Muscle layer of colon (tissue), 2 donors: Measurements from ENCODE around the gene DDHD1.

Source experiments
- H3K27ac ChIP-seq: one replicate; pipeline ENCODE4 v1.7.0; 2013; ENCODE audit warnings: low read depth, mild to moderate bottlenecking, low read length, moderate library complexity
- H3K27me3 ChIP-seq, 2 donors: one replicate each; pipeline ENCODE4 v1.7.0; 2013; ENCODE audit warnings: low read length in 2 of 2, mild to moderate bottlenecking in 2 of 2; ENCODE audit not compliant: insufficient read depth in 2 of 2, control insufficient read depth in 1 of 2
- H3K36me3 ChIP-seq: one replicate; pipeline ENCODE4 v1.7.0; 2013; ENCODE audit warnings: mild to moderate bottlenecking, low read length; ENCODE audit not compliant: insufficient read depth
- H3K4me1 ChIP-seq: one replicate; pipeline ENCODE4 v1.7.0; 2013; ENCODE audit warnings: mild to moderate bottlenecking, low read length; ENCODE audit not compliant: insufficient read depth
- H3K4me3 ChIP-seq, 2 donors: one replicate each; pipeline ENCODE4 v1.7.0; 2013; ENCODE audit warnings: low read length in 2 of 2, low read depth in 1 of 2, mild to moderate bottlenecking in 1 of 2, moderate library complexity in 1 of 2
- H3K9ac ChIP-seq: one replicate; pipeline ENCODE4 v1.7.0; 2013; ENCODE audit warnings: low read length
- H3K9me3 ChIP-seq: one replicate; pipeline ENCODE4 v1.7.0; 2013; ENCODE audit warnings: mild to moderate bottlenecking, low read length
- donor health status: abdominal sarcoma.
- donor health status: Adenocarcinoma of cecum.

DDHD1 gene

DNA sequence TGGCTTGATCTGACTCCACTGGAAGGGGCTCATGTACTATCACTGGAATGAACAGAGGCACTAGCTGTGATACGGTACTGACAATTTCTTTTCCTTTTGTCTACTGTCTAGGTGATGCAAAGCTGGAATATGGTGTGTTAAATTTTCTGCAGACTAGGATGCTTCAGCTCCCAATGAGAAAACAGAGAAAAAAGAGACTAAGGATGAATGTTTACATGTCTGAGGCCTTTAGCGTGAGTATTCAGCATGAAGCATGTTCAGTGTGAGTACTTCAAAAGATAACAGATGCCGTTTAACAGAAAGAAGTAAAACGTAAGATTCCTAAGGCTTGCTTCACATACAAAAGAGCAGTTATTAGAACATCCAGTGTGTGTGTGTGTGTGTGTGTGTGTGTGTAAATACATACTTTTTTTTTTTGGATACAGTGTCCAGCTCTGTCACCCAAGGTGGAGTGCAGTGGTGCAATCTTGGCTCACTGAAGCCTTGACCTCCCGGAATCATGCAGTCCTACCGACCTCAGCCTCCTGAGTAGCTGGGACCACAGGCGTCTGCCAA lies 110.0 kb downstream of the DDHD1 start:
- Histone ChIP-seq H3K9ac (no peak overlapping the region), H3K27ac (no peak overlapping the region), H3K9me3 (no peaks in the 10 kb centered on the region), H3K36me3 (peaks cover 4% of the 10 kb centered on the region), H3K4me3 (no peak overlapping the region), H3K27me3 (no peaks in the 10 kb centered on the region), H3K4me1 (no peaks in the 10 kb centered on the region)

DNA sequence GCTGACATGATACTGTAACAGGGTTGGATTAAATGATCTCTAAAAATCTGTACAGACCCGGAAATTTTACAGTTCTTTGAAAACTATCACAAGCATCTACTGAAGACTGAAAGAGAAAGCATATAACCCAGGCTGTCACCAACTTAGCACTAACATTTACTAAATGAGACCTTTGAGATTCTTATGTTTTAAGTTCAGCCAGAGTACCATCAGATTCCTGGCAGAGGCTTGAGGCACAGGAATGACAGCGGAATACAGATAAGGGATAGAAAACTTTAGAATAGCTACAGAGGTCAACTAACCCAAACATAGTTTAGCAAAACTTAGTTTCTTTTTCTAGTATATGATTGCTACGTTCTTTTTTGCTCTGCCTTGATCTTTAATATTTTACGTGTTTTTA lies 110.6 kb downstream of the DDHD1 start:
- H3K4me3 ChIP-seq: no peak overlapping the region
- H3K27ac ChIP-seq: no peak overlapping the region
- H3K9ac ChIP-seq: no peak overlapping the region
- H3K4me1 ChIP-seq: no peaks in the 10 kb centered on the region
- peaks cover 4% of the 10 kb centered on the region for H3K36me3 ChIP-seq
- no peaks in the 10 kb centered on the region for H3K9me3 ChIP-seq
- H3K27me3 ChIP-seq: no peaks in the 10 kb centered on the region

DNA sequence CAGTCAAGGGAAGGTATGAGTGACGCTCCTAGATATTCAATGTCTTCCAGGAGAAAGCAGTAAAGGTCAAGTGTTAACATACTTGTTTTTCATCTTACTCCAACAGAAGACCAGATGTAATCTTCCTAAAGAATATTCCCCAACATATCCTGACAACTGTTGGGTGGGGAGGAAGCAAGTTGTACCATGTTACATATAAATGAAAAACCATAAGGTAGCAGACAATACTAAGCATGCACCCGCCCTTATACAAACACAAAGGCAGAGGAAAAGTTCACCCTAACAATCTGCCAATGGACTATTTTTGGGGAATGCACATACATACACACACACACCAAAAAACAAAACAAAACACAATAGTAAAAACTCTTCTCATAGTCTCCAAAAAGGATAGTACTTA lies 112.1 kb downstream of the DDHD1 start:
- Histone ChIP-seq H3K36me3 (peaks cover 4% of the 10 kb centered on the region), H3K9me3 (no peaks in the 10 kb centered on the region), H3K27ac (no peak overlapping the region), H3K4me1 (peaks cover 5% of the 10 kb centered on the region), H3K27me3 (no peaks in the 10 kb centered on the region), H3K4me3 (no peak overlapping the region), H3K9ac (no peak overlapping the region)

DNA sequence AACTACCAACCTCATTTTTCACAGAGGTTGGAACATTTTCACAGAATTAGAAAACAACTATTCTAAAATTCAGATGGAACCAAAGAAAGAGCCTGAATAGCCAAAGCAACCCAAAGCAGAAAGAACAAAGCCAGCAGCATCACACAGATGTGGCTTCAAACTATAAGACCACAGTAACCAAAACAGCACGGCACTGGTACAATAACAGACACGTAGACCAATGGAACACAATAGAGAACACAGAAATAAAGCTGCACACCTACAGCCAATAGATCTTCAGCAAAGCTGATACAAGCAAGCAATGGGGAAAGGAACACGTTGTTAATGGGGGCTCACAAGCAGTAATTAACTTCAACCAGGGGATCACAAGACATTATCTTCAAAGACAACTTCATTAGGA lies 114.5 kb downstream of the DDHD1 start:
- Histone ChIP-seq H3K4me1 (peaks cover 9% of the 10 kb centered on the region), H3K27ac (no peak overlapping the region), H3K9me3 (no peaks in the 10 kb centered on the region), H3K9ac (no peak overlapping the region), H3K4me3 (no peak overlapping the region), H3K36me3 (peaks cover 4% of the 10 kb centered on the region), H3K27me3 (no peaks in the 10 kb centered on the region)

DNA sequence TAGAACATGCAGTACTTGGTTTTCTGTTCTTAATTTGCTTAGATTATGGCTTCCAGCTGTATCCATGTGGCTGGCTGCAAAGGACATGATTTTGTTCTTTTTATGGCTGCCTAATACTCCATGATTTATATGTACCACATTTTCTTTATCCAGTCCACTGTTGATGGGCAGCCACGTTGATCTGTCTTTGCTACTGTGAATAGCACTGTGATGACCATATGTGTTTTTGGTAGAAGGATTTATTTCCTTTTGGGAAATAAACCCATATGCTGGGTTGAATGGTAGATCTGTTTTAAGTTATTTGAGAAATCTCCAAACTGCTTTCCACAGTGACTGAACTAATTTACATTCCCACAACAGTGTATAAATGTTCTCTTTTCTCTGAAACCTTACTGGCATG lies 116.1 kb downstream of the DDHD1 start:
- H3K27ac ChIP-seq: no peak overlapping the region
- no peaks in the 10 kb centered on the region for H3K27me3 ChIP-seq
- H3K36me3 ChIP-seq: peaks cover 4% of the 10 kb centered on the region
- H3K9ac ChIP-seq: no peak overlapping the region
- no peaks in the 10 kb centered on the region for H3K9me3 ChIP-seq
- H3K4me1 ChIP-seq: peaks cover 21% of the 10 kb centered on the region
- H3K4me3 ChIP-seq: no peak overlapping the region

DNA sequence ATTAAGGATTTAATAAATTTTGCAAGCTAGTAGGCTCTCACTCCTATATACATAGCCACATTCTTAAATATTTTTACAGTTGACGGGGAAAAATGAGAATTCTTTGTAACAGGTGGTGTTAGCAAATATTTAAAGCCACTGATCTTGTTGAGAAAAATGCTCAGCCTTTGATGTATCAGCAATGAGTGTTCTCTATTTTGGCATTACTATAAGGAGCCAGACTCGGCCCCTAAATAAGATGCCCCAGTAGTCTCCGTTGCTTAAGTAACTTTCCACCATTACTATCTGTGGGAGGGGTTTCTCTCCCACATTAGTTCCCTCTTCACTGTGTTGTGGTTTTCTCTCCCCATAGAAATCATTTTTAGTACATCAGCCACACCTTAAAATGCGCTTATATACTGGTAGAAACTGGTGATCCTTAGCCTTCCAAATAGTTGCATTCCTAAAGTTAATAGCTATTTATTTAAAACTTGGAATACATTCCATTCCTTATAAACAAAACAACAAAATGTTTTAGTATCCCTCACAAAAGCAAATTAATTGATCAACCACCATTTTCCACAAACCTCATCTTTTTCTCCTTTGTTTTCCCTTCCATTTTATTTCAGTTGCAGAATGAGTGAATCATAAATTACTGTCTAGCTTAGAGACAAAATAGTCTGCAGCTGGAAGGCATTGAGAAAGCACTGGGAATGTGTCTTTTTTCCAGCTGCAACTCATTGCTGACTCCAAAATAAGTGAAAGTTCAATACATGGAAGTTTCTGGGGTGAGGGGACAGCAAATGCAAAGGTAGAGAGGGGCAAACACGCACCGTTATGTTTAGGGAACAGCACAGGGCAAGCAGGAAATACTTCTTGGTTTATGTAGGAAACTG lies 117.5 kb downstream of the DDHD1 start:
- Histone ChIP-seq H3K27ac (no peak overlapping the region), H3K27me3 (no peaks in the 10 kb centered on the region), H3K9me3 (no peaks in the 10 kb centered on the region), H3K4me1 (peaks cover 21% of the 10 kb centered on the region), H3K4me3 (no peak overlapping the region), H3K36me3 (peaks cover 4% of the 10 kb centered on the region), H3K9ac (no peak overlapping the region)

DNA sequence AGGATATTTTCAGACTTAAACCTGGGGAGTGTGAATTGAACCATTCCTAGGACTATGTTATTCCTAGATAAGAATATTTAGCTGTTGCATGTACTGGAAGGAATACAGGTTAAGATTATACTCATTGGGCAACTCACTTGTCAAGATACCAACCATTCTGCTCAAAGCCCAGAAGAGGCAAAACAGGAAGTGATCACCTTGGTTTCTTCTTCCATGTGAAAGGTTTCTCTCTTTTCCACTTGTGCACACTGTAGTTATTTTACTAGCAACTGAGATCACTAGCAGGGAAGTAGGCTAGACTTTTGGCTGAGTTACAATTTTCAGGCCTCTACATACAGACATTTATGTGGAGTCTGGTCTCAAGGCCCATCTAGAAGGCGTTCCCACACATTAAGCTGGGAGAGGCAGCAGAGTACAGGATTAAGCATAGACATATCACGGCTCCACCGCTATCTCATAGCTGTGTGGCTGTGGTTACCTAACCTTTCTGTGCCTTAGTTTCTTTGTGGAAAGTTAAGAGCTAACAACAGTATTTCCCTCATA lies 118.4 kb downstream of the DDHD1 start:
- Histone ChIP-seq H3K9me3 (no peaks in the 10 kb centered on the region), H3K27ac (no peak overlapping the region), H3K4me3 (no peak overlapping the region), H3K27me3 (no peaks in the 10 kb centered on the region), H3K9ac (no peak overlapping the region), H3K36me3 (peaks cover 4% of the 10 kb centered on the region), H3K4me1 (peaks cover 21% of the 10 kb centered on the region)

DNA sequence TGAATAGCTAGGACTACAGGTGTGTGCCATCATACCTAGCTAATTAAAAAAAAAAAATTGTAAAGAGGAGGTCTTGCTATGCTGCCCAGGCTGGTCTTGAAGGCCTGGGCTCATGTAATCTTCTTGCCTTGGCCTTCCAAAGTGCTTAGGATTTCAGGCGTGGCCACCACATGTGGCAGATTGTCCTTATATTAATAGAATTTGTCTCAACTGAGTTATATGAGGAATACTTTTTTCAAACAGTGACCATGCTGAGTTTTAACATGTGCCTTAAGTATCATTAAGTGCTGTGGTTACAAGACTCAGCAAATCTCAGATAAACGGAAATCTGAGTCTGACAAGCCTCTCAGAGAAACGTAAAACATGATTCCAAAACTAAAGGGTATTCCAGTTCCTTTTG lies 119.1 kb downstream of the DDHD1 start:
- Histone ChIP-seq H3K9ac (no peak overlapping the region), H3K9me3 (no peaks in the 10 kb centered on the region), H3K4me1 (peaks cover 21% of the 10 kb centered on the region), H3K27ac (no peak overlapping the region), H3K36me3 (peaks cover 4% of the 10 kb centered on the region), H3K27me3 (no peaks in the 10 kb centered on the region), H3K4me3 (no peak overlapping the region)

DNA sequence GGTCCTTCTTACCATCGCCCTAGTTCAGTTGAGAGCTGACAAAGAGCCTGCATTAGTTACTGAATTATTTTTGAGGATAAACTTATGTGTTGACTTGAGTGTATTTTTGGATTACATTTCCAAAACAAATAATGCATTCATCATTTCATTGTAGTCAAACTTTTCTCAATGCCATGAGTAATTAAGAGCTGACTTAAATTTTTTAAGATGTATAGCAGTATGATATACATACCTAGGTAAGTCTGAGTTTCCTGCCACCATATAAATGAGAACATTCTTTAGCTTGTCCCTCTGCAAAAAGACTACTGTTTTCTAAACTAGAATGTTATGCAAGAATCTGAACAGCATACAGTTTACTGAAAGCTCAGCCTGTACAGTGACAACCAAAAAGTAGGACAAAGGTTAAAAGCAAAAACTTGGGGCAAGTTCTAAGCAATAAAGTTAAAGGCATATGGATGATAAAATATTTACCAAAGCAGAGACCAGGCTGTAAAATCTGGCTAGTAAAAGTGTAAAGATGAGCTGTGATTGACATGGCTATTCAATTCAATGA lies 120.2 kb downstream of the DDHD1 start:
- H3K27ac ChIP-seq: no peak overlapping the region
- peaks cover 21% of the 10 kb centered on the region for H3K4me1 ChIP-seq

DNA sequence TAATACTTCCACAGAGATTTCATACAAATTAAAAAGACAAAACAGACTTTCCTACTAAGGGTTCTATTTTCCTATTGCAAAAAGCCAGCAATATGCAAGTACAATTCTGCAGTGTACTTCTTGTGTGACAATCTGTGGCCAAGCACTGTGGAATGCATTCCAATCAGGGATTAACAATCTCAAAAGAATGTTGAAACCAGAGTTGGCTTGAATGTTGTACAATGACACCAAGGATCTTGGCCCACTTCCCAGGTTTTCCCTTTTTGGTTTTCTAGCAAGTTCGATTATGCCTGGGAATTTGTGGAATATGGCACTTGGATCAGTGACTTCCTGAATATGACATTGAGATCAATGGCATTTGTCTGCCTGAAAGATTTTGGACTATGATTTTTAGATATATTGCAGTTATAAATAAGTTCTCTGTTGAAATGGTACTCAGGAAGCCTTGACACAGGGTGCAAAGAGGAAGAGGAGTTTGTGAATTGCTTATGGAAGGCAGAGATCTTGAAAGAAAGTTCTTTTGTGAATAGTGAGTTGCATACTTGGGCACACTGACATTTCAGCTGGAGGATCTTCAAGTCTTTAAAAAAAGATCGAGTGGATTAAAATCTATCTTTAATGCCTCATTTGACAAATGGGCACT lies 120.8 kb downstream of the DDHD1 start:
- Histone ChIP-seq H3K4me1 (peaks cover 21% of the 10 kb centered on the region), H3K9me3 (no peaks in the 10 kb centered on the region), H3K36me3 (no peaks in the 10 kb centered on the region)

More for the DNA sequence above, 120.2 kb downstream of the DDHD1 start:
- no peaks in the 10 kb centered on the region for H3K36me3 ChIP-seq
- H3K9ac ChIP-seq: no peak overlapping the region
- no peaks in the 10 kb centered on the region for H3K9me3 ChIP-seq
- H3K4me3 ChIP-seq: no peak overlapping the region
- H3K27me3 ChIP-seq: no peaks in the 10 kb centered on the region

DNA sequence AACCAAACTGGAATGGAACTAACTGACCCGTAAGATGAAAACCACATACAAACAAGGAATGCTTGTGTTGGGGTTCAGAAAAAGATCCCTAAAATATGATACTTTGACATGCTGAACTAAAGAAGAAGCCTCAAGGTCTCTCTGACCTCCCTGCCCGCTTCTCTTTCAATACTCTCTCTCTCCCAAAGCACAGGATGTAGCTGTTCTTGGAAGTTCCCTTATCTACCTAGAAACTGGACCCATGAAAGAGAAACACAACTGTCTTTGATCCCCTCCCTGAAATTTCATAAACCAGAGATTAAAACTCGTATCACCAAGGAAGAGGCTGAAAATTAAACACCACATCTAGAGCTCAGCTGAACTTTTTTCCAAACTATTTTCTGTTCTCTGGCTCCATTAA lies 125.6 kb downstream of the DDHD1 start:
- H3K9me3 ChIP-seq: no peaks in the 10 kb centered on the region
- no peak overlapping the region for H3K4me3 ChIP-seq
- H3K4me1 ChIP-seq: peaks cover 5% of the 10 kb centered on the region
- H3K9ac ChIP-seq: no peak overlapping the region
- no peaks in the 10 kb centered on the region for H3K36me3 ChIP-seq
- H3K27ac ChIP-seq: no peak overlapping the region
- H3K27me3 ChIP-seq: no peaks in the 10 kb centered on the region

More for the DNA sequence above, 120.8 kb downstream of the DDHD1 start:
- no peaks in the 10 kb centered on the region for H3K27me3 ChIP-seq
- H3K27ac ChIP-seq: no peak overlapping the region
- no peak overlapping the region for H3K9ac ChIP-seq
- no peak overlapping the region for H3K4me3 ChIP-seq
